NCI-H2227 treated with DMSO at 0.1 percent for 48 hours (cell line): ENCODE measurements around the gene ARFGEF3.
"Not testable (repeated sequence)": the region's sequence is repeated elsewhere in the genome, so short reads cannot be mapped to it uniquely, and the experiment has no call there.

Source experiments
- DNase-seq: peaks from one replicate; lab custom pipeline; 2025; lab: John Stamatoyannopoulos, UW

The ARFGEF3 gene

DNA sequence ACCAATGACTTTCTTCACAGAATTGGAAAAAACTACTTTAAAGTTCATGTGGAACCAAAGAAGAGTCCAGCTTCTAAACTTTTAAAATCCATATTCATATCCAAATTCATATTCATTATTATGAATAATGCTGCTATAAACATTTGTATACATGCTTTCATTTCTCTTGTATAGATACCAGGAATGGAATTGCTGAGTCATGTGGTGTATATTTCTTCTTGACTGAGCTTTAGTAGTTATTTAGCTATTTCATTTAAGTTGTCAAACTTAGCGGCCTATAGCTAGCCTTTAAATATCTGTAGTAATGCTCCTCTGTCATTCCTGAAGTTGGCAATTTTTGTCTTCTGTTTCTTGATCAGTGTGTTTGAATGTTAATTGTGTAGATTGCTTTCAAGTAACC lies 196.2 kb downstream of the ARFGEF3 start:
- DNase-seq = no peak

DNA sequence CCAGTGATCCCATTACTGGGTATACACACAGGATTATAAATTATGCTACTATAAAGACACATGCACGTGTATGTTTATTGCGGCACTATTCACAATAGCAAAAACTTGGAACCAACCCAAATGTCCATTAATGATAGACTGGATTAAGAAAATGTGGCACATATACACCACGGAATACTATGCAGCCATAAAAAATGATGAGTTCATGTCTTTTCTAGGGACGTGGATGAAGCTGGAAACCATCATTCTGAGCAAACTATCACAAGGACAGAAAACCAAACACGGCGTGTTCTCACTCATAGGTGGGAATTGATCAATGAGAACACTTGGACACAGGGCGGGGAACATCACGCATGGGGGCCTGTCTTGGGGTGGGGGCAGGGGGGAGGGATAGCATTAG lies 206.9 kb downstream of the ARFGEF3 start:
- not testable (repeated sequence) for DNase-seq

DNA sequence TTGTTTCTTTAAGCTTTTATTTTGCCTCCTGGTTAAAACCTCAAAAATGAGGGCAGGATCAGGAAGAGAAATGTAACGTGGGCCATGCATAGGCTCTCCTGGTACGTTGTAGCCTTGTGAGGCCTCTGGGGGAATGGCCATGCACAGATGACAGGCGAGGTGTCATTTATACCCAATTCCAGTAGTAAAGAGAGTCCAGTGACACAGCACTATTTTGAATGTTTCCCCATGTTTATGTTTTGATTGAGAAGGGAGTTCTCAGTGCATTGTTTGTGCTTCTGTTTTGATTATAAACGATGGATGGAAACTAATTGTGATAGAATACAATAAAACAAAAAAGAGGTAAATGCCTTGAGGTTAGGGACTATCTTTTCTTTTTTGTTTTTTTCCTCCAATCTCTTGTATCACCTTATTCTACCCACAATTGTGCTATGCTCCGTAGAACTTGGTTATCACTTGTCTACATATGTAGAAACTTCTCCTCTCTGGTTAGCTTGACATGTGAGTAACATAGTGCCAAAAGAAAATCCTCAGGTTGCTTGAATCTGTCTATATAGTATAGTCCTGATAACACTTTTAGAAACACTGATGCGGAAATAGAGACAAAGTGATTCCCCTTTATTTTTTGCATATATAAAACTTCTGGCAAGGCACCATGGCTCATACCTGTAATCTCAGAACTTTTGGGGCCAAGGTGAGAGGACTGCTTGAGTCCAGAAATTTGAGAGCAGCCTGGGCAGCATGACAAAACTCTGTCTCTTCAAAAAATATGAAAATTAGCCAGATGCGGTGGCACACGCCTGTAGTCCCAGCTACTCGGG lies 209.1 kb downstream of the ARFGEF3 start:
- no peak for DNase-seq

DNA sequence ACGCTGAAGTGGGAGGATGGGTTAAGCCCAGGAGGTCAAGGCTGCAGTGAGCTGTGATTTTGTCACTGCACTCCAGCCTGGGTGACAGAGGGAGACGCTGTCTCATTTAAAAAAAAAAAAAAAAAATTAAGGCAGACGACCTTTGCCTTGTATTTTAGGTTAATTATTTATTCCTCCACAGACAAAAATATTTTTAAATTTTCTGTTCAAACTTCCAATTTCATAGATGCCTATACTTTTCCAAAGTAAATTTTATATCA lies 209.6 kb downstream of the ARFGEF3 start:
- DNase-seq = no peak

DNA sequence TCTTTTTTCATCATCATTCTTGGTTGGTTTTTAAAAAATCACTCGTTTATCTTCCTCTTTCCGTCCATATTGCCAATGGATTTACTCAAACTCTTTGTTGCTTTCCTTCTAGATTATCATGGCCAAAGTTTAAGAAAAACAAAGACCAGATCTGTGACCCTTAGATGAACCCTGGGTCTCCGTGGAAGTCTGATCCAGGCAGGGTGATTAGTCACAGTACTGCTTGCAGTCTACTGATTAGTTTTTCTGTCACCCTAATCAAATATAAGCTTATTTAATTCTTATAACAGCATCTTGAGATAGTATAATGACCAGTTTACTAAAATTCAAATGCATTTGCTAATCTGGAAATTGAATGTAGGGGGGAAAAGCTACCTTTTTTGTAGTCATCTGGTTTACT lies 210.0 kb downstream of the ARFGEF3 start:
- DNase-seq = no peak

DNA sequence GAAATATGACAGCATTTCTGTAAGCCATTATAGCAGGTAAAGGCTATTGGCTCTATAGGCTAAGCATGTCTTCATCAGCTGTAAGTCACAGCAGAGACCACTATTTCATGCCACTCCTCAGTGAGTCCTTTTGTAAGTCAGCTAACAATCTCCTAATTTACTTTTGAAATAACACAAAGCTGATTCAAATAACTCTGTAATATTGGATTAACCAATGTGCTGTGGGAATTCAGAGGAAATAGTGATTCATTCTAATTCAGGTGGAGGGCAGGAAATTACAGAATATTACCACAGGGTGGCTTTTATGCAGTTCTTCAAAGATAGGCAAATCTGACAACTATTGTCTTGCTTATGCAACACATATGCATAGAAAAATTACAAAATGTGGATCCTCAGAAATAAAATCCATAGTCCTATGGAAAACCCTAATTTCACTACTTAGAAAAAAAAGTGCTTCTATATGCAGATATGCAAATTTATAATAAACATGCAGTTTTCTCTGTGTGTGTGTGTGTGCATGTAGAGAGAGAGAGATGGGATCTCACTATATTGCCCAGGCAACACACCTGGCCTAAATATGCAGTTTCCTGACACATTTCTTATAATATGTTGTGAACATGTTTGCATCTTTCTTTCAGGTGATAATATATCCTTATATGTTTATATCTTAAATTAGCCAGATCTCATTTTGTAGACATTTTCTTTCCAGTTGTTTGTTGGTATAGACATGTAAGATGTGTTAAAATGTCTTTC lies 211.1 kb downstream of the ARFGEF3 start:
- DNase-seq = no peak

DNA sequence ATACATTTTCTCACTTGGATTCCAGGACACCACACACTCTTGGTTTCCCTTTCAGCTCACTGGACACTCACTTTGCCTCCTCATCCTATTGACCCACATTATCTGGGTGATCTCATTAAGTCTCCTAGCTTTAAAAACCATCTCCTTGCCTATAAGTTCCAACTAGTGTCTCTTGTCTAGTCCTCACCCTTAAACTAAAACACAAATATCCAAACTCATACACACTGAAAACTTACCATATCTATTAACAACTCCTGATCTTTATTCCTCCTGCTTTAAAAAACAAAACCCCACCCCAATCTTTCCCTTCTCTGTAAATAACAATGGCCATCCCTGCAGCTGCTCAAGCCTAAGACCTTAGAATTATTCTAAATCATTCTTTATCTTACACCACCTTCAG lies 212.5 kb downstream of the ARFGEF3 start:
- no peak for DNase-seq

DNA sequence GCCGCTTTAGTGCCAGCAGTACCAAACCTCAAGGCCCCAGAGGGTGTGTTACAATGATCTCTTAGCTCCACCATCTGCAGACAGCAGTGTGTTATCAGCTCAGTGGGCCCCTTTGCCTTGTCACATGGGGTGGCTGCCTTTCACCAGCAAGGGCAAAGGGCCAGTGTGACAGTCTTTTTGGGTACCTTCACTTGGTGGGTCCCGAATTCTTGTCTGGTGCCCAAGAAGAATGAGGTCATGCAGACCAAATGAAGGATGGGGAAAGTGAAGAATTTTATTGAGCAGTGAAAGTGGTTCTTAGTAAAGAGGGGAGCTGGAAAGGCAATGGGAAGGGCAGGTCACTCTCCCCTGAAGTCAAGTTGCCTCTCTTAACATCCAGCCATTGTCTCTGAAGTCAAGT lies 213.1 kb downstream of the ARFGEF3 start:
- DNase-seq = no peak

DNA sequence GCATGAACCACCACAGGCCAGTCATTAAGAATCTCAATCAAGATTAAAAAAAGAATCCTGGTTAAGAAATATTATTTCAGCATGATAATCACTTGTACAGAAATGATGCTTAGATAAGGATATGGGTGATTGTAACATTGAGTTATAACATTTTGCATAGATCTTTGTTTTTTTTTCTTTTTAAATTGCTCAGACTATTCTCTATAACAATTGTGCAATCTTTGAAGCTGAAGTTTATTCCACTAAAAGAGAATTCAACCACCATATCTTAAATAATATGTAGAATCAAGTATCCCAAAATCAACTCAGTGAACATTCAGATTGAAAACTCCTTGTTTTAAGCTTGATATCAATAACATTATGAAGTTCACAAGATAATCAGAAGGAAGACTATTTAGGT lies 215.3 kb downstream of the ARFGEF3 start:
- no peak for DNase-seq

DNA sequence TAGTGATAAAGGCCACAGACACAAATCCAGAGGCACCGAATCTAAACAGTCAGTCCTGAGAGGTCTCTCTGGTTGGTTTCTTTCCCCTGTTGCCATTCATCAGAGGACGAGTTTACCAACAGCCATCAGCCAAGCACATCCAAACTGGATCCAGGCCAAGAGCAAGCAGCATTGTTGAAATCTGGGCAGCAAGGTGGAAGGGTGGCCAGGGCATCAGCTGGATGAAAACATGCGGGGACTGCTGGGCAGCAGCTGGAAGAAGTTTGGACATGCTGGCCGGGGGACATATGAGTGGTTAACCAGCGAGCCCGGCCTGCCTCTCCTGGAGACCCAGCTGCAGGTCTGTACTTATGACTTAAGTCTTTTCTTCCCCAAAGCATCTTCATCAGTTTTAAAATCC lies 216.1 kb downstream of the ARFGEF3 start, which contains the start of gene SMIM28:
SMIM28 (plus strand) TSS at position 62 of the 400 bp plus-strand sequence; CDS start at position 230, 168 bp downstream.
- no peak for DNase-seq

DNA sequence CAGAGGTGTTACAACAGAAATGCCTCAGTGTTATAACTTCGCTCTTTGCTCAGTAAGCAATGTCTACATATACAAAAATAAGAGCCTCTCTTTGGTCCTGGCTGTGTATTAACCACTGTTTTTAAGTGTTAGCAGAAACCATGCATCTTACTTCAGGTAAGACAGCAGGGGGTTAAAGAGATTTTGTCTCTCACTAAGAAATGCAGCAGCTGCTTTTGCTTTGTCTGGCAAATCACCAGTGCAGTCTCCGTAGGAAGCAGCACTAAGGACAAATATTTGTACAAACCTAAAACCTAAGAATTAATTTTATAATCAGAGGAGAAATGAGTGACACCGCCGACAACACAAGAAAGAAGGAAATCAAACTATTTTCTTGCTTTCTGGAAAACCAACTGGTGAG lies 216.7 kb downstream of the ARFGEF3 start:
- no peak for DNase-seq

DNA sequence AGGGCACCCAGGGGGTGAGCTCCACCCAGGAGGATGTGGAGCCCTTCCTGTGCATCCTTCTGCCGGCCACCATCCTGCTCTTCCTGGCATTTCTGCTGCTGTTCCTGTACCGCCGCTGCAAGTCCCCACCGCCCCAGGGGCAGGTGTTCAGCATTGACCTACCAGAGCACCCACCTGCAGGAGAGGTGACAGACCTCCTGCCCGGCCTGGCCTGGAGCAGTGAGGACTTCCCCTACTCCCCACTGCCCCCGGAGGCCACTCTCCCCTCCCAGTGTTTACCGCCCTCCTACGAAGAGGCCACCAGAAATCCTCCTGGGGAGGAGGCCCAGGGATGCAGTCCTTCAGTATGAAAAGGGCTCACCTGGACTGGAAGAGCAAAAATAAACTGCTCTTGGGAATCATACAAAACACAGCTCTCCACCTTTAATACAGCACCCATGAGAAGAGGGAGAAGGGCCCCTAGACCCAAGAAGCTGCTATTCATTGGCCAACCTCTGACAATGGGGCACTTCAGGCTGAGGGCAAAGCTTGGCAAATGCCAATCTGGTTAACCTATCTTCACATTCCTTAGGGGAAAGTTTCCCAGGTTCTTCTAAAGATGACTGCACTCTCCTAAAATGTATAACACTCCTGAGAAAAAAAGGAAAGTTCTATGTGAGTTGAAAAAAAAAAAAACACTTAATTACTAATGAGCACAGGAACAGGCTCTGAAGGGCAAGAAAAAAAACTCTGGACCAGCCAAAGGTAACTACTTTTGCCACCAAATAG lies 220.9 kb downstream of the ARFGEF3 start:
- no peak for DNase-seq

DNA sequence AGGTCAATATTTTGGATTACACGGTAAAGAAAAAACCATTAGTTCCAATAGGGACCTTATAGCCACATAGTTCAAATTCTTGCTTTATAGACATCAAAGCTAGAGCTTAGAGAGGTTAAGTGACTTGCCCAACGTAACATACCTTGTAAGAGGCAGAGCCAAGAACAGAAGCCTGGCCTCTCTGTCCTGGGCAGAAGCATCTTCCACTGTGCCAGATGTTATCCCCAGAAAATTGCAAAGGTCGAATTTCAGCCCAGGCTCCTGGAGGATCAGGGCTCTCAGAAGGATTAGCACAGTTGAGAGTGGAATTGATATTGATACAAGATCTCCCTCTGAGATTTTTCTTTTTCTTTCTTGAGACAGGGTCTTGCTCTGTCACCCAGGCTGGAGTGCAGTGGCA lies 222.0 kb downstream of the ARFGEF3 start:
- no peak for DNase-seq

DNA sequence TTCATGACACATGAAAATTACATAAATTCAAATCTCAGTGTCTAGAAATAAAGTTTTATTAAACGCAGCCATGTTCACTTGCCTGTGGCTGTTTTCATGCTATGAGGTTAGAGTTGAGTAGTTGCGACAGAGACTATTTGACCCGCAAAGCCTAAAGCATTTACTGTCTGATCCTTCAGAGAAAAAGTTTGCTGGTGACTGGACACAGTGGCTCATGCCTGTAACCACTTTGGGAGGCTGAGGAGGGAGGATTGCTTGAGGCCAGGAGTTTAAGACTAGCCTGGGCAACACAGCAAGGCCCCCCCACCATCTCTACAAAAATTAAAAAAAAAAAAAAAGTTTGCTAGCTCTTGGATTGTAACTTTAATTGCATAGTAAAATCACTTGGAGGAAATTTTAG lies 225.2 kb downstream of the ARFGEF3 start:
- DNase-seq = no peak

DNA sequence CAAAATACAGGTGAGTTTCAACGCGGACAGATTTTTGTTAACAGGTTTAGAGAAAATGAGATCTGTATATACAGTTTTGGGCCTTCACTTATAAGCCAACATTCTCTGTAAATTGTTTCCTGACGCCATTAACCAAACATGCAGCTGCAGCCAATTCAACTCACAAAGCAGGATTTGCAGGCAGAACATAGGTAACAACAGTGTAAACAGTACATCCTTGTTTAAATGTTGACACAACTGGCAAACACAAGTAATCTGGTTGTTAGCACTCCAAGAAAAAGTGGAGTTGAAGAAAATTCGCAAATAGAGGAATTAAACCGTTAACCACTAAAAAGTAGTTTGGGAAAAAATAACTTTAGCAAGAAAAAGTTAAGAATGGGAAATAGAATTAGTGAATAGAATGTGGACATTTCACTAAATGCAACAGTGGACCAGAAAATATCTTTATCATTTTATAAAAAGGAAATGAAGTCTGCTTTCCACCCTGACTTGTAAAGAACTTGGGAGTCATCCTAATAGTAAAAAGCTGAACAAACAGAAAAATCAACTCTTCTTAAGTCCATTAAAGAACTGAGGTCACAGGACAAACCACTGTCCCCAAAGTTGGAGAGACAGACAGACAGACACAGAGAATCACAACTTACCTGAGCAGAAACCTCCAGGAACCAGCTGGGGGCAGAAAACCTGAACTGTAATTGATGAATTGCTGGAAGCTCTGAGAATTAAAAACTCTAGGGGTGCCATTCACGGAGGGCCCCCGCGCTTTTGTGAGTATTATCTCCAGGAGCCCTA lies 226.0 kb downstream of the ARFGEF3 start:
- DNase-seq = no peak

DNA sequence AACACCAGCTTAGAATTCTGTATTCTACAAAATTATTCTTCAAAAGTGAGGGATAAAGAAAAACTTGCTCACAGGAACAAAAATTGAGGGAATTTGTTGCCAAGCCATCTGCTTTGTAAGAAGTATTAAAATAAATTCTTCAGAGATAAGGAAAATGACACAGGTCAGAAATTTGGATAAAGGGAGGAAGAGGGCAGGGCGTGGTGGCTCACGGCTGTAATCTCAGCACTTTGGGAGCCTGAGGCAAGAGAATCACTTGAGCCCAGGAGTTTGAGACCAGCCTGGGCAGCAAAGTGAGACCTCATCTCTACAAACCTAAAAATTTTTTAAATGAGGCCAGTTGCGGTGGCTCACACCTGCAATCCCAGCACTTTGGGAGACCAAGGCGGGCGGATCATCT lies 227.8 kb downstream of the ARFGEF3 start:
- DNase-seq = no peak
